Posterior cingulate gyrus (tissue), 11 donors: ENCODE data around the gene EVX2.

Source experiments
- DNase-seq, 10 donors: peaks; one replicate each; pipeline versions ENCODE4 v3.0.0 to v3.0.0-alpha.2; 2020 to 2021; ENCODE audit warnings: mixed read lengths in 3 of 10
- intact Hi-C: fragments of 100-400 bp; cut with DNase I; formaldehyde crosslinking; loops from one replicate; pipeline ENCODE4 v1.15.1; 2023

The EVX2 gene

DNA sequence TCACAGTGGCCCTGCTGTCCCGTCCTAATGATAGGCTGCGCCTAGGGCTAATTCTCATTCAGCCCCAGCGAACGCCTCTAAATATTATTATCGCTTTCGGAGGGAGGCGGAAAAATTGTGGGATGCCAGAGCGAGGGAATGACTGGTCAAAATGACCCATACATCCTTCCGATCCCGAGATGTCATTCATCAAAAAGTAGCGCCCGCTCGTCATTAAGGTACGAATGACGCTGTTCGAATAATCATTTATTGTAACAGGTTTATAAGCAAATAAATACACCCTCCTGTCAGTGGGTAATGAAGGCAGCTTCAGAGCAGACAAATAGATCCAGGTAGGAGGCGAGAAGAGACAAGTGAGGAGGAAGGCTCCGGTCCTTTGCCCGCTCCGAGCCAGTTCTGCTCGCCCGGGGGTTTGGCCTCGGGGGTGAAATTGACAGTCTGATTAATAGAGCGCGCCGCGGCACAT lies at the start of gene EVX2:
Gene EVX2 (minus strand): TSS at position 167 of the 466 bp plus-strand sequence. CDS start 186 bp downstream, outside the sequence.
- intact Hi-C loops = no loop called here
- no peak for DNase-seq

DNA sequence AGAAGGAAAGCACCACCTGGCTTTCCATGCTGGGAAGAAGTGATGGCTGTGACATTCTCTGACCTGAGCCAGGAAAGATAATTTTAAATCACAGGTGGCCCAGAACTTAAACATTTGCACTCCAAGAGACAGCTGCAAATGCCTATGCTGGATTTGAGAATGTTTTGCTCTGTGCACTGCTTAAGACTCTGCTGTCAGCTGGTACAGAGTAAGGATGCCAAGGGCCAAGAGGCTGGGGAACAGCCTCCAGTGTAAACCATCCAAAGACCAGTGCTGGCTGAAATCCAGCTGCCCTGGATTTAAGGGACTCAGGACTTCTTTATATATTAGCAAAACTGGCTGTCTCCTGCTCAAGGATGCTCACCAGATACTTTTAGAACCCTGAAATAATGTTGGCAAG lies 49.6 kb upstream of the EVX2 start:
- intact Hi-C loops = no loop called here
- DNase-seq = no peak

DNA sequence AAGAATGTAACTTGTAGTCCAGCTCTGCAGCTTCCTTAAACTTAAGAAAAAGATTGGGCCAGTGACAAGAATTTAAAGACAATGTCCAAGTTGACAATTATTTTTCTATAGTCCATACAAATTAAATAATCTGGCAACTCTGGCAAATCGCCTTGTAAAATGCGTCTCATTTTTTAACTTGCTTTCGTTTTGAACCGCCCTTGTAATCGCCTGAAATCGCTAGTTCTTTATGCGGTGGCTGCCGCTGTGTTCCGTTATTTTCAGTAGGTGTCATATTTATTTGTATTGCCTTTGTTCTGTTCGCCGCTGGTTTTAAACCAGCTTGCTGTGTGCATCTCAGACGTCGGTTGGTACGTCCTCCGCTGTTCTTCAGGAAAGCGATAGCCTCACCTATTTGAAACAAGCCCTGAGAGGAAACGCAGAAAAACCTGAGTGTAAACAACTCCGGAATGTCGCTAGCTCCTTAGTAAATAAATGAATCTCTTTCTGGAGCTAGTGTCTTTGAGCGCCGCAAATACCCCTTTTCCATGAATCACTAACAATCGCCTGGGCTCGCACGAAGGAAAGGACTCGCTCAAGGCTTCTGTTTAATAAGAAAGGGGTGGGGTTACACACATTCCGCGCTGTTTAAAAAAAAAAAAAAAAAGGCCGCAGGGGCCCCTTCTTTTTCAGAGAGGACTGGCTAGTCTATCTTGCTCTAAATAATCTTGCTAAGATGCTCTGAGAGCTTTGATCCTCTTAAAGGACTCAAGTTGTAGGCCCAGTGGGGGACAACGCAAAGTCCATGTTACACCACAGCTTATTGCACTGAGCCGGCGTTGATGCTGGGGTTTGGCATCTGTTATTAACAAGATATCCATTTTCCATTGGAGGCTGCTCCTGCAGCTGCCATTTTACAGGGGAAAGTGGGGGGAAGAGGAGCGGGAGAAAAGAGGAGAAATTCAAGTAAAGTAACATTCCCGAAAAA lies 48.7 kb upstream of the EVX2 start:
- intact Hi-C loops = no loop called here
- DNase-seq = no peak

DNA sequence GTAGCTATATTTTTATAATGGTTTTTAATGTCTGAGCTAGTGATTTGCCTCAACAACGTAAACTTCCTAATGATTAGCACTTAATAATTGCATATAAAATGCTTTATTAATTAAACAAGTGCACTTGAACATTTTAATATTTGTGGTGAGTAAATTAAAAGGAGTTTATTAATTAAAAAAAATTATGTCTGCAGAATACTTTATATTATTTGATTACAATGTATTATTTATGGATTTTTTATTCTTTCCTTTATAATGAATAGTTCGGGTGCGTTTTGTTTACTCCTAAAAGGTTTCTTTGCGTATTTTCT lies 48.0 kb upstream of the EVX2 start:
- intact Hi-C loops = no loop called here
- DNase-seq = no peak

DNA sequence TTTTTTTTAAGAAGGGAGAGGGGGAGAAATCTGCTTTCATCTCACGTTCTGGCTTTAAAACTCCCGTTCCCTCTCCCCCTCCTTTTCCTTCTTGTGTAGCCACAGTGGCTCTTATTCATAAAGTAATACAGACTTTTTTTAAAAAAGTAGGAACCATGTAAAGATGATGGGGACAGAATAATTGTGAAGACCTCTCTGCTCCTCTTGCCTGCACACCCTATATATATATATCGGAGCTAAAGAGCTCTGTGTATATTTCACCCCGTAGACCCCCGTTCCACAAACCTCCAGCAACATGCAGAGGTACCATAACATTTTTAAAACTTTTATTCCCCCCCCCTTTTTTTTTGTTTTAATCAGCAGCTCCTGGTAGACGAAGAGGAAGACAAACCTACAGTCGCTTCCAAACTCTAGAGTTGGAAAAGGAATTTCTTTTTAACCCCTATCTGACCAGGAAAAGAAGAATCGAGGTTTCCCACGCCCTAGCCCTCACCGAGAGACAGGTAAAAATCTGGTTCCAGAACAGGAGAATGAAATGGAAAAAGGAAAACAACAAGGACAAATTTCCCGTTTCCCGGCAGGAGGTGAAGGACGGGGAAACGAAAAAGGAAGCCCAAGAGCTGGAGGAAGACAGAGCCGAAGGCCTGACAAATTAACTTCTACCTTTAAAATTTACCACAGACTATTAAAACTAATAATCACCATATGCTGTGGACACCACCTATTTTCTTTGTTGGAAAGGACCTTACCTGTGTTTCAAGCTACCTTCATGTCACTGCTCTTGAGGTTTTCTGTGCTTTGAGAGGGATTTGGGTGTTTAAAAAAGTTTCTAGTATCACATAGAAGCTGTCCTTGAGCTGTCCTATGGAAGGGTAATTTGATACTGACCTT lies 47.4 kb upstream of the EVX2 start:
- no peak for DNase-seq
- intact Hi-C loops = no loop called here

DNA sequence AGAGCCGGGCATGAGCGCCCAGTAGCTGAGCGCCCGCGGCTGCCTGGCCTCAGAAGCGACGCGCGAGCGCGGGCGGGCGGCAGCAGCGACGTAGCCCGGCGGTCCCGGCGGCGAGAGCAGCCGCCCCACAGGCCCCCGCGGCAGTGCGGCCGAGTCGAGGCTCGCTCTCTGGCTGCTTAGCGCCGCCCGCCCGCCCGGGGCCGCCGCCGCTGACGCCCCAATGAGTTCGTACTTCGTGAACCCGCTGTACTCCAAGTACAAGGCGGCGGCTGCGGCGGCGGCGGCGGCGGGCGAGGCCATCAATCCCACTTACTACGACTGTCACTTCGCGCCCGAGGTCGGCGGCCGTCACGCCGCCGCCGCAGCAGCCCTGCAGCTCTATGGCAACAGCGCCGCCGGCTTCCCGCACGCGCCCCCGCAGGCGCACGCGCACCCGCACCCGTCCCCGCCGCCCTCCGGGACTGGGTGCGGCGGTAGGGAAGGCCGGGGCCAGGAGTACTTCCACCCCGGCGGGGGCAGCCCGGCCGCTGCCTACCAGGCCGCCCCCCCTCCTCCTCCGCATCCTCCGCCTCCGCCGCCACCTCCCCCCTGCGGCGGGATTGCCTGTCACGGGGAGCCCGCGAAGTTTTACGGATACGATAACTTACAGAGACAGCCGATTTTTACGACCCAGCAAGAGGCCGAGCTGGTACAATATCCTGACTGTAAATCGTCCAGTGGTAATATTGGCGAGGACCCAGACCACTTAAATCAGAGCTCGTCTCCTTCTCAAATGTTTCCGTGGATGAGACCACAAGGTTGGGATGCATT lies 46.6 kb upstream of the EVX2 start:
- no peak for DNase-seq
- intact Hi-C loops = no loop called here

DNA sequence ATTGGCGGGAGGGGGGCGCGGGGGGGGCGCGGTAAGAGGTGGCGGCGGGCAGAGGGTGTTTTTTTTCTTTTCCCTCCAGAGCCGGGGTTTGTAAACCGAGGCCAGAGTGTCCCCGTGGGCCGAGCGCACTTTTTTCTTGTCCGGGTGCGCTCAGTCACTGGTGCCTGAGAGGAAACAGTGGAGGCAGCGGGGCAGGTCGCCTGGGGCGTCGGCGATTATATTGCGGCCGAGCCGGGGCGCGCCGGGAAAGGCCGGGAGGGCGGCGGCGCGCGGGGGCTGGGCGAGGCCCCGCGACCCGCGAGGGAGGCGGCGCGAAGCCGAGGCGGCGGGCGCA lies 46.0 kb upstream of the EVX2 start:
- no peak for DNase-seq
- intact Hi-C loops = loop anchor here (5.0 kb wide), 3 partner anchors 508 to 1018 kb away; no protein-coding TSS in a partner anchor

DNA sequence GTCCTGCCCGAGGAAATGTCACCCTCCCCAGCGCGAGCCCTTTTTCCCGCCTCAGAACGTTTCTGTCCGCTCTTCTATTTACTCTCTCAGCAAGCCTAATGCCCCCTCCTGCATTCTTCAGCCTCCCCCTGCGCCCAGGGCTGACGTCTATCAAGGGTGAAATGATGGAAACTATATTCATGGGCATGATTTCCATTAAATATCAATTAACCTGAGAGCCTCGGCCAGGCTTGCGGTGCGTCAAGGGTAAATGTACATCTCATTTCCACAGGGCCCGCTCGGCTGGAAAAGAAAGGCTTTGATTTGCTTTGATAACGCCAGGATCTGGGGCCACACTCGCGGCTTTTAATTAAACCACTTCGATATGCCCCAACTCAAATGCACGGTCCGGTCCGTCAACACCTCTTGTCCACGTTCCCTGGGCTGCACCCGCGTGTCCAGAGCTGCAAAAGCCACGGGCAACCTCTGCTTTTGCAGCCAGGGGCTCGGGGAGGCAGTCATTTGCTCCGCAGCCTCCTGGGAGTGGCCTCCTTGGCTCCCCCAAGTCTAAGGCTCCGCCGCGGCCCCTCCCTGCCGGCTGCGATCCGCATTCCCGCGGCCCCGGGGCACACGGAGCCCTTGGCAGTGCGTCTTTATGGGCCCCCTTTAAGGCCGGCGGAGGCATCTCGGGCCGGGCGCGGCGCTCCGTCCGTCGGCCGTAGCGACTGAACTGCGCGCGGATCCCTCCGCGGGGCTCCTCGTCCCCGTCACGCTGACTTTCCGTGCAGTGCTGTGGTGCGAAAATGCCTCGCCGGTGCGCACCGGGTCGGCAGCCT lies 45.4 kb upstream of the EVX2 start, which contains the start of gene HOXD8:
Gene HOXD8 (plus strand): TSS at position 724 of the 815 bp plus-strand sequence. CDS start 662 bp downstream, outside the sequence.
- DNase-seq = peak in 1 of 10 donors; percentile 68
- intact Hi-C loops = loop anchor here (5.0 kb wide), 3 partner anchors 508 to 1018 kb away; no protein-coding TSS in a partner anchor

DNA sequence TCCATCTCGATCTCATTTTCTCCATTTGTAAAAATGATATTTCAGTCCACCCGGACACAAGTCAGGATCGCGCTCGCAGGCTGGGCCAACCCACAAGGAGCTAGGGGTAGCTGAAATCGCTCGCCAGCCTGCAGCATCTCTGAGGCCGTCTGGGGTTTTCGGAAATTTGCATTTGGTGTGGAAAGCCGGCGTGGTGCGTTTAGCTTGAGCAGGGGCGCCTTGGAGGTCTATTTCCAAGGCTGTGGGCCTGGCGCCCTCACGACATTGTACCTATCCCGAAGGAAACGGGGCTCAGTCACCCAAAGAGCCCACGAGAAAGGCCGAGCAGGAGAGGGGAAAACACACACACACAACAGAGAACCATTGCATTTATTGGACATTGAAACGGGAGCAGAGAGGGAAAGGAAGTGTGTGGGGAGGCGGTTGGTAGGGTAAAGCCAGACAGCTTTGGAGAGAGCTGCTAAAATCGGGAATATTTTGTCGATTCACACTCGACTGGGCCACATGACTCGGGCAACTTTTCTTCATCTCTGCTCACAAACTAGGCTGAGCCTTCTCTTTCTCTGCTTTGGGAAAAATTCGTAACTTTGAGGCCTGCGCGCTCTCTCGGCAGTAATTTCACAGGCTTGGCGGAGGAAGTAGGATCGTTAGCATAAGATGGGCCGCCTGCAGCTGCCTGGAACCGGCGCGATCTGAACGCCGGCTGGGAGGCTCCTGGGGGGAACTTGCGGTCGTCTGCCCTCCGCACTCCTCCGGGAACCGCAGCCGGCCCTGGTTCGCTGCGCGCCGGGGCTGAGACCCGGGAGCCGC lies 44.6 kb upstream of the EVX2 start:
- intact Hi-C loops = loop anchor here (5.0 kb wide), 3 partner anchors 509 to 1019 kb away; no protein-coding TSS in a partner anchor
- DNase-seq = peak in 1 of 10 donors; percentile 62

DNA sequence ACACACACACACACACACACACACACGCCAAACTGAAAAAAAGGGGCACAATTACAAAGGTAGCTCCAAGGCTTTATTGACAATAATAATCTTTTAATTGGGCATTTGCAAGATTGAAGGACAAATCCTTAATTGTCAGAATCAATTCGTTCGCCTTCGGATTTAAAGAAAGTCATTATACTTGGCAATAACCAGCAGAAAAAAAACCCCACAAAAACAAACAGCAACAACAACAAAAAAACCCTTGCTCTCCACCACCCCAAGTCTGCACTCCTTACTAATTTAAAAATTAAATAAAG lies 44.0 kb upstream of the EVX2 start:
- intact Hi-C loops = loop anchor here (2.0 to 5.0 kb wide), 4 partner anchors 510 to 1020 kb away; no protein-coding TSS in a partner anchor
- no peak for DNase-seq

DNA sequence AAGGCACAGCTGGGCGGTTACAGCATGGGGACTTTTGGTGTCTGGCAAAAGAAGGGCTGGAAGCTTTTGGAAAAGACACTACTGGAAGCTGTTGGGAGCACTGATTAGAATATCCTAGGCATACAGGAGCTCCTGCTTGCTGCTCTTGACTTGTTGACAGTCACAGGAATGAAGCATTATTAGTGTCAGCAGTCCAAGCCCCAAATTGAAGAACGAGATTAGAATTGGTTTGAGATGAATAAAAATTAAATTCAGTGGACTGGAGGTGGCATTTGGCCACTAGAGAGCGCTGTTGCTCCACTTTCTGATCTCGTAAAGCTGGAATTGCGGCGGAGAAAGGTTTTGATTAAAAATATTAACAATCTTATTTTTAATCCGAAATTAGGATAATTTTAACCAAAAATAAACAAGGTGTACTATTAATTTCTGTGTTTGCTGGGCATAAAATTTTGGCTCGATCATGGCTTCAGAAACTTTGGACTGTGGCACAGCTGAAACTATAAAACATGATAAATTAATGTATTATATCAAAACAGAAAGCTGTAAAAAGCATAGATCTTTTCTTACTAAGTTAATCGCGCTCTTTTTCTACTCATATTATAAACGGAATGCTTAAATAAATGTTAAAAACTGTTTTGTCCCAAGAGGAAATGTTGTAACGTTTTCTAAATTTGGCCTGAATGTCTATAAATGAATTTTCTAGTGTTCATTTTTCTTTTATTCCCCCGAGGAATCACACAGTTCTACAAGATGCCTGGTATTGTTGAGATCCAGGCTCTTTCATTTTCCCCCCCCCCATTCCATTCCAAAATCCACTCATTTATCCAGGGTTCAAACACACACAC lies 43.4 kb upstream of the EVX2 start:
- DNase-seq = peak in 7 of 10 donors; percentile 55 to 92 (median 77)
- intact Hi-C loops = loop anchor here (2.0 to 5.0 kb wide), 4 partner anchors 510 to 1020 kb away; no protein-coding TSS in a partner anchor

DNA sequence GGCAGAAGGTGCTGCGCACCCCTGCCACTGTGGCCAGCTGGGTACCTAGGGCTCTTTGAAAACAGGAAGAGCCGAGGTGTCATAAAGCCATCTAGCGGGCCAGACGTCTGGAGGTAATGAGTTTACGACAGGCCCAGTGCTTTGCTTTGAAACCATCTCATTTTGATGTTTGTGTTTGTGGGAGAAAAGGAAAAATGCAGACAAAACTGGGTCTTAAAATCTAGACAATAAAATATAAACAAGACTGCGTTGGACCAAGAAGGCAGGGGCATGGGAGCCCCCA lies 42.0 kb upstream of the EVX2 start:
- intact Hi-C loops = loop anchor here (2.0 to 5.0 kb wide), 4 partner anchors 512 to 1022 kb away; no protein-coding TSS in a partner anchor
- DNase-seq = peak in 1 of 10 donors; percentile 62

DNA sequence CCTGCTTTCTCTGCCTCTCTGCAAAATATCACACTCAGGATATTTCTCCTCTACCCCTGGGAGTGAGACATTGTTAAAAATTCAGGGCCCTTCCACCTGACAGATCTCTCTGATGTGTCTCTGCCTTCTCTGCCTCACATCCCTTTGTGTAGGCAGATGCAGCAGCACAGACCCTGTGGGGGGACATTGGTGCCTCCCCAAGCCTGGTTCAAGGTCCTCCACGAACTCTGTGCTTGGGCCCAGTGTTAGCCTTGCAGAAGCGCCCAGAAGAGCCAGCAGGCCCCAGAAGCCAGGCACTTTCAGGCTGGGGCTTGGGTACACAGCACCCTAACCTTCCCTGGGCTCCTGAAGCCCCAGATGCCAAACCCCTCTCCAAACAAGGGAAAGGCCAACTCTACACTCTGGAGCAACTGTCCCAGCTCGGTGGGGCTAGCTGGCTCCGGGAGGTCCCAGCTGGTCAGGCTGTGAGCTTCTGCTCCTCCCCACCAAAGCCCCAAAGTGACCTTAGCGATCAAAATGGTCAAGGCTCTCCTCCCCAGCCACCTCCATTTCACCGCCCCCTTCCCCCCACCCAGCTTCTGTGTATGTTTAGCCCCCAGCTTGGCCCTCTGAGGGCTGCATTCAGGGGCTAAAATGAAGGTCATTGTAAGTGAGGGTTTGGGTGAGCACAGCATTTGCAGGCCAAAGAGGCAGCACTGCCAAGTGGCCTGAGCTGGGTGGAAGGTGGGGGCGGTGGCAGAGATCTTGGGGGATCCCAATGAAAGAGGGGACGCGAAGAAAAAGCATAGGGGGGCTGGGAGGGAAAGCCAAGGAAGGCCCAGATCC lies 41.4 kb upstream of the EVX2 start:
- intact Hi-C loops = loop anchor here (5.0 kb wide), 4 partner anchors 512 to 1778 kb away; no protein-coding TSS in a partner anchor
- peak in 1 of 10 donors; percentile 52 for DNase-seq

DNA sequence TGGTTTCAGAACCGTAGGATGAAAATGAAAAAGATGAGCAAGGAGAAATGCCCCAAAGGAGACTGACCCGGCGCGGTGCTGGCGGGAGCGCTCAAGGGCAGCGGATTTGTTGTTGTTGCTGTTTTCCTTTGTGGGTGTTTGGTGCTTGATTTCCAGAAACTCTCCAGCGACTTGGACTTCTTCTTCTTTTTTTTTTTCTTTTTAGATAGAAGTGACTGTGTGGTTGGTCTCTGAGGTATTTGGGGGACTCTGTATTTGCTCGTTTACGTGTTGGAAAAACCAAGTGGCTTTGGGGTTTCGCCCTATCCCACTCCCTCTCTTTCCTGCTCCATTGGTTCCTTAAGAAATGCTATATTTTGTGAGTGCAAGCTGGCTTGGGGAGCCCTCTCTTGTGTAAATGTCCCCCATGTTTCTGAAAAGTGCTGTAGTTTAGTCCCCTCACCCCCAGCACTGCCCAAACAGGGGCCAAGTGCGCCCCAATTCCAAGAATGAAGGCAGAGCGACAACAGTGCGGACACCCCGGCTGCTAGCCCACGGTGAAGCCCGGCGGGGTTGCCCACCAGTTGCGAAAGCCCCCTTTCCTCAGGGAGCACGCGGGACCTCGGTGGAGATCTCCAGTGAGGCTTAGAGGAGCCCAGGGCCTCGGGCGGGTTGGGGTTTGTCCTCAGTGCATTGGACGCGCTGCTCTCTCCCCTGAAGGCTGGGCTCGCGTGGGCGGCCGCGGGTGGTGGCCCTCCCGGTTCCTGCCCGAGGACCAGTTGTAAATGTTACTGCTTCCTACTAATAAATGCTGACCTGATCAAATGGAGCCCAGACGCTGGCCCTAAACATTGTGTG lies 40.6 kb upstream of the EVX2 start:
- intact Hi-C loops = loop anchor here (5.0 kb wide), 1 partner anchor 1777 kb away; no protein-coding TSS in a partner anchor
- DNase-seq = peak in 1 of 10 donors; percentile 30

DNA sequence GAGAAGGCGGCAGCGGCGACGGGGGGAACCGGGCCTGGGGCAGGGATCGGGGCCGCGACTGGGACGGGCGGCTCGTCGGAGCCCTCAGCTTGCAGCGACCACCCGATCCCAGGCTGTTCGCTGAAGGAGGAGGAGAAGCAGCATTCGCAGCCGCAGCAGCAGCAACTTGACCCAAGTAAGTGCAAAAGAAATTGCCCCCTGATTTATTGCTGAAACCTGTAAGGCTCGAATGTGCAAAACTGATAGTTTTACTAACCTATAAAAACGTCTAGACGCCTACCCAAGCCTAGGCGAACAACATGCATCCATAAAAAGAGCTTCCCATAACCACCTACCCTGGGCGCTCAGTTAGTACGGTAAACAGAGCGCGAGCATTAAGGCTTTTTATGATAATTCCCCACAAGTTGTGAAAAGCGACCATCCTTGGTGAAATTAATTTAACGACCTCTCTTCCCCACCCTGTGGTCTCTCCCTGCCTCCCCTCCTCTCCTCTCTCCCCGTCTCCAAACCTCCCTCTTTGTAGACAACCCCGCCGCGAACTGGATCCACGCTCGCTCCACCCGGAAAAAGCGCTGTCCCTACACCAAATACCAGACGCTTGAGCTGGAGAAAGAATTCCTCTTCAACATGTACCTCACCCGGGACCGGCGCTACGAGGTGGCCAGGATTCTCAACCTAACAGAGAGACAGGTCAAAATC lies 39.8 kb upstream of the EVX2 start:
- intact Hi-C loops = loop anchor here (5.0 kb wide), 1 partner anchor 1776 kb away; no protein-coding TSS in a partner anchor
- peak in 1 of 10 donors; percentile 53 for DNase-seq
